Stimulated activated CD4-positive, alpha-beta T cell treated with anti-CD3 and anti-CD28 coated beads, TNF-alpha, amount 100 ng/mL, for 4 hours (primary cell): ENCODE results near the gene CBX7.
A peak's percentile ranks its signal among the peaks of the same experiment; 100 is the strongest.

Source experiments
- DNase-seq, 3 experiments: peaks; one replicate each; pipeline ENCODE4 v3.0.0-alpha.2; 2020; ENCODE audit warnings: low read depth in 3 of 3

The CBX7 gene

GRCh38 chr22:39152511-39153219, at the start of gene CBX7:
Gene CBX7 (minus strand): TSS chr22:39152680. CDS start chr22:39152444, 236 bp downstream.
- DNase-seq = peak; percentile 79 to 85 (median 83)

DNA sequence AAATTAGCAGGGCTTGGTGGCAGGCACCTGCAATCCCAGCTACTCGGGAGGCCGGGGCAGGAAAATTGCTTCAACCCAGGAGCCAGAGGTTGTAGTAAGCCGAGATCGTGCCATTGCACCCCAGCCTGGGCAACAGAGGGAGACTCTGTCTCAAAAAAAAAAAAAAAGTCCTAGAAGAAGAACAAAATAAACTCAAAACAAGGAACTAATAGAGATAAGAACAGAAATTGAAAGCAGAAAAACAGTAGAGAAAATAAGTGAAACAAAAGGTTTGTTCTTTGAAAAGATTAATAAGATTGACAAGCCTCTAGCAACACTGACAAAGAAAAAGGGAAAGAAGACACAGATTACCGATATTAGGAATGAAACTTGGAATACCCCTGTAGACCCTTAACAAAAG, 45.1 kb upstream of the CBX7 start:
- DNase-seq = no peak

DNA sequence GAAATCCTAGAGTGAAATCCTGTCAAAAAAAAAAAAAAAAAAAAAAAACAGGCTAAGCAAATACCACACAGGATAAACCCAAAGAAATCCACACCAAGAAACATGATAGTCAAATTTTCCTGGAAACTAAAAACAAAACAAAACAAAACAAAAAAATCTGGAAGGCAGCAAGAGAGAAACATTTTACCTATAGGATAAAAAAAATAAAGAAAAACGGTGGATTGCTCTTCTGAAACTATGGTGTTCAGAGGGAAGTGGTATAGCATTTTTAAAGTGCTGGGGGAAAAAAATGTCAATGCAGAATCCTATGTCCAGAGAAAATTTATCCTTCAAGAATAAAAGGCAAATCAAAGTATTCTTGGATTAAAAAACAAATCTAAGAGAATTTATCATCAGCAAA, 41.6 kb upstream of the CBX7 start:
- no peak for DNase-seq

- DNase-seq = no peak
Observed at GRCh38 chr22:39188809-39189208, 36.3 kb upstream of the CBX7 start.

GRCh38 chr22:39185601-39186012, 33.1 kb upstream of the CBX7 start:
- DNase-seq = no peak

DNA sequence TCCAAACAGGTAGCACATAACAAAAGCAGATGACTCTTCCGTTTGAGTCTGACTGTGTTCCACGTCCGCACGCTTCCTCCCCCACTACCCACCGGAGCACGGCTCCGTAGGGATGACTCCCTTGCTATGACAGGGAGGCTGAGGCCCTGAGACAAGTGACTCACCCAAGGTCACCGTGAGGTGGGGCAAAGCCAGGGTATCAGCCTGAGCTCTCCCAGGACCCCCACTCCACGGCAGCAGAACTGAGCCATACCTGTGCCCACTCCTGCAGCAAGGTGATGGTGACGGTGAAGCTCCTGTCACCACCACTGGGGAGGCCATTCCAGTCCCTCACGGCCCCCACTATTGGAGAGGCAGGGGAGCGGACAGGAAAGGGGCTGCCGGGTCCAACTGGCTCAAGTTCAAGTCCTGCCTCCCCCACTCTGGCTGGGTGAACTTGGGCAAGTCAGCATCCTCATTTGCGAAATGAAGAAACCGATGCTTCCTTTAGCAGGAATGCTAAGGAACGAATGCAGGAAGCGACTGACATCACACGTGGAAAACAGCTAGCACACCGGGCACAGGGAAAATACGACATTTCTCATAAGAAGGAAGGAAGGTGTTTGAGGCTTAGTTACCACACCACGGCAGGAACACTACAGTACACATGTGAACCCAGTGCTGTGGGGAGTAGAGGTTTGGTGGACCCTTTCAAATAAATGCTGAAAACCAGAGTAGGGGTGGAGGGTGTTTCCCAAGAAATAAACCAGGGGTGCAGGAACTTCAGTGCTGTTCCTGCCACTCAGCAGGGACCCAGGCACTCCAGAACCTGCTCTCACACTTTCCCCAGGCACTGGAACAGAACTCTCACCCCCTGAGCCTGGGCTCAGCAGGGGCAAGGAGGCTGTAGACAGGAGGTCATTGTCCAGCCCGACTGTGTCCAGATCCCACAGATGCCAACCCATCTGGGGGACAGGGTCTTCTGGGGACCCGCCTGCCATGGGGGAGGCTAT, 32.4 kb upstream of the CBX7 start:
- DNase-seq = no peak

DNA sequence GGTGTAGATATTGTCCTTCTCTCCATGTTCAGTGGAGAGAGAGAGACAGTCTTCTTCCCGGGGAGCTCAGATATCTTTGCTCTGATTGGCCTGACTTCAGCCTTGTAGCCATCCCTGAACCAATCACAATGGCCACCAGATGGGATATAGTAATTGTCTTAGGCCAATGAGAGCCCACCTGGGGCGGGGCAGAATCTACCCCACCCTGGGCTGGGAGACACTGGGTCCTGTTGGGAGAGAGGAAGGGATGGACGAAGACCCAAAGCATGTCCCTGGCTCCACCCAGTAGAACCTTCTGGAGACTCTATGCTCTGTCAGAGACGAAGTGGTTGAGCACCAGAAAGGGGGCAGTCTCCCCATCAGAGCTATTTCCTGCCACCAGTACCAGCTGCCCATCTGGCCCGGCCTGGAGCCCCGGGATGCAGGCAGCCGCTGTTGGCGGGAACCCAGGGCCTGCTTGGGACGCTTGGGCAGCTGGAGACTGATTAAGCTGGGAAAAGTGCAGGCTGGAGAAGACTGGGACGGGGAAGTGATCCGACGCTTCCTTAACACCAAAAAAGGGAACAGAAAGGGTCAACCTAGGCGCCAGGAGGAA, 31.6 kb upstream of the CBX7 start:
- DNase-seq = no peak

DNA sequence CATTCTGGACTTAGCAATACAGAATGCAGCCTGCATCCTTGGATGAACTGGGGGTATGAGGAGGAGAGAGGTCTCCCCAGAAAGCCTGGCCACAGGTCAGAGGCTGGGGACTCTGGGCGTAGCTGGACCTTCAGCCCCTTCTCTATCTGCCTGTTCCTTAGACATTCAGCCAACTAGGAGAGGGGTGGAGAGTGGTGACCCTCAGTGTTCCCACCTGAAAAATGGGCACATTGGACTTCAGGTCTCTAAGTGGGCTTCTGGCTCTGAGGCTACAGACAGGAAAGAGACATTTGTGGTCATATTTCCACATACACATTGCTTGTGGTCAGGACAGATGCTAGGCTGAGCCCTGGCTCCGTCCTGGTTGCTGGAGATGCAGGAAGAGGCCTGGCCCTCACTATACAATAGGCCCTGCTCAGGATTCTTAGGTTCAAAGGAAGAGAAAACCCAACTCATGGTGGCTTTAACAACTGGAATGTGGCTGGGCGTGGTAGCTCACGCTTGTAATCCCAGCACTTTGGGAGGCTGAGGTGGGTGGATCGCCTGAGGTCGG, 30.1 kb upstream of the CBX7 start:
- no peak for DNase-seq

DNA sequence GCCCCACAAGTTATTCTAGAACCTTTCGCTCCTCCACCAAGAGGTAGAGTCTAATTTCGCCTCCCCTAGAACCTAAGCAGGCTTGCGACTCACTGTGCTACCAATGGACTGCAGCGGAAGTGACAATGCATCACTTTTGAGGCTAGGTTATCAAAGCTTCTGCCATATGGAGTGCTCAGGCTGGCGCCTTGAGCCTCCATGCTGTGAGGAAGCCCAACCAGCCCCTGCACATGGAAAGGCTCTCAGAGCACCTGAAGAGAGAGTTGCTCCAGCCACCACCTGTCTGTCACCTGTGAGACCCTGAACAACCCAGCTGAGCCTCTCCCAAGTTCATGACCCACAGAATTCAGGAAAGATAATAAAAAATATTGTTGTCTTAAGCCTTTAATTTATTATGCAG, 29.3 kb upstream of the CBX7 start:
- DNase-seq = no peak

GRCh38 chr22:39181356-39181755, 28.9 kb upstream of the CBX7 start:
- no peak for DNase-seq

- no peak for DNase-seq
Observed at GRCh38 chr22:39179841-39180335, 27.4 kb upstream of the CBX7 start.

GRCh38 chr22:39179401-39179827, 26.9 kb upstream of the CBX7 start:
- no peak for DNase-seq

DNA sequence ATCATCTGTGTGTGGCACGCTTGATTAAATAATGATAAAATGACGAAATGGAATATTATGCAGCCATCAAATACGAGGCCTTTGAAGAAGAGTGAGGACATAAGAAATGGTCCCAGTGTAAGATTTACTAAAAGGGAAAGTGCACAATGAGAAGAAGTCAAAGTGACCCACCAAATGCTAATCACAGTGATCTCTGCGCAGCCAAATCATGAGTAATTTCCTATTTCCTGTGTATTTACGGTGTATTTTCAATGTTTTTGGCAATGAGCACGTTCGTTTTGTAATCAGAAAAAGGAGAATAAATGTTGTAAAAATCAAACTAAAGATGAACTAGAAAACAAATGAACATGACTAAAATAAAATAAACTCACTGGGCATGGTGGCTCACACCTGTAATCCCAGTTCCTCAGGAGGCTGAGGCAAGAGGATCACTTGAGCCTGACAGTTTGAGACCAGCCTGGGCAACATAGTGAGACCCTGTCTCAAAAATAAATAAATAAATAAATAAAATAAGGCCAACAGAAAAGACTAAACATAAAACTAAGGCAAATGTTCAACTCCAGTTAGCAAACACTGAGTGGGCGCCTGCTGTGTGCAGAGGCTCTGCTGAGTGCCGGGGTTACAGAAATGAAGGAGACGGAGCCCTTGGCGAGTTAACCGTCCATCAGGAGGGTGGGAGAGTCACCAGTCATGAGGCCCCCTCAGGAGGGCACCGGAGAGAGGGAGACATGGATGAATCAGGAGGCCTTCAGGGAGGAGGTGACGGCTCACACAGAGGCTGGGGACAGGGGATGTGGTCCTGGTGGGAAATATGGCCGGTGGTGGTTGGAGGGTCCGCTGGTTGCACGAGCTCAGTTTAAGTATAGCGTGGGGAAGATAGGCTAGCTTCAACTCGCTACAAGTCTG, 26.0 kb upstream of the CBX7 start:
- no peak for DNase-seq

DNA sequence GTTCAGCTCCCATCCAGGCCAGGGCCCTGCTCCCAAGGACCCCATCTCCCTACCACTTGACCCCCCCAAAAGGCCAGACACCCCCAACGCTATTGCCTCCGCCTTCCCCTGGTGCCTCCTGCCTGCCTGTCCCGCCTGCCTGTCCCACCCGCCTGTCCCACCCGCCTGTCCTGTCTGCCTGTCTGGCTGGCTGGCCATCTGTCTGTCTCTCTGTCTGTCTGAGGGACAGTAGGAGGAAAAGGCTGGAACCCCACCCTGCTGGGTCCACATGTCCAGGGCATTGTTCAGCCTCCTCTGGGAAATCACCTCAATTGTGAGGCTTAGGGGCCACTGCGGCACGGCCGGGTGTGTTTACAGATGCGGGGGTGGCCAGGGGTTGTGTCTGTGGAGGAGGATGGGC, 25.3 kb upstream of the CBX7 start:
- no peak for DNase-seq

DNA sequence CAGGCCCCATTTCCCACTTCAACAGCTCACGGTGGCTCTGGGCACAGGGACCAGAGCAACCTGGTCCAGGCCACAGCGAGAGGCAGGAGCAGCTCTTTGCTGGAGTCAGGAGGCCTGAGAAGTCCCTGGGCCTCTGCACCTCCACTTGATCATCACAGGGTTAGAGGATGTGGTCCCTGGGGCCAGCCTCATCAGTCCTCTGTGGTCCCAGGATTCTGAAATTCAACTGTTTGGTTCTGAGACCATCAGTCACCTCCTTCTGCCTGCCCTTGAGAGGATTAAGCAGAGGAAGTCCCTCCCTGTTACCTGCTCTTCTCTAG, 24.9 kb upstream of the CBX7 start:
- DNase-seq = no peak

DNA sequence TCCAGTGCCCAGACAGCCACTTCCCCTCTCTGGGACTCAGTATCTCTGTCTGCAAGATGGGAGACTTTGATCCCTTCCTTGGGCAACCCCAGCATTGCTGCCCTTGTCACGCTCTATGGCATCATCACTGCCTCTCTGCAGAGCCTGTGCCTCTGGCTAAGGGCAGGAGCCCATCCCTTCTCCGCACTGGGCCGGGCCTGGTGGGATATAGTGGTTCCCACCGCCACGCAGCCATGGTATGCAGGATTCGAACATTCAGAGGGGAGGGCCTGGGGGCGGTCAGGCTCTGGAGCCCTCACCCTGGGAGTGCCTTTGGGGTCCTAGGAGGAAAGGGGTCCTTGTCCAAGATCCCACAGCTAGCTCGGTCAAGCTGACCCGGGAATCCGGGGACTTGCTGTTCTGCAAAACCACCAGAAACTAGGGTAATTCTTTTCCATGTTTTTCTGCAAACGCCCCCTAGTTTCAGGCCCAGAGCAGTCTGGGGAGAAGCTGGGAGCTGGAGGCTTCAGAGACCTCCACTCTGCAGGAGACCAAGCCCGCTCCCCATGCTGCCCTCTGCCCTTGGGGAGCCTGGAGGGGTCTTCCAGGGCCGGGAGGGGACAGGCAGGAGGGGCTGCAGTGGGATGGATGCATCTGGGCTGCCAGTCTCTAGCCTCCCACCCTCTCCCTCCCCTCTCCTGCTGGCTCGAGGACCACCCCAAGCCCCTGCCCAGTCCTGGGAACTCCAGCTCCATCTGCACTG, 24.4 kb upstream of the CBX7 start:
- DNase-seq = no peak

GRCh38 chr22:39176143-39176713, 23.7 kb upstream of the CBX7 start:
- no peak for DNase-seq

GRCh38 chr22:39175353-39176142, 23.1 kb upstream of the CBX7 start:
- DNase-seq = no peak
